Mesothelial cell of epicardium (in vitro differentiated cells): ENCODE results near the gene CEP128. TPM values are rescaled to one million over a fixed set of nuclear protein-coding genes. Genes with fewer than 3 reads are reported as not detected.

ENCODE experiments used
- DNase-seq, 2 experiments: peaks; one replicate each; pipeline ENCODE4 v3.0.0; 2021; ENCODE audit warnings: low spot score in 2 of 2; ENCODE audit not compliant: unreplicated experiment in 2 of 2
- H3K27ac Mint-ChIP-seq: 2 replicates; pipeline ENCODE4 v1.8.0; 2021; ENCODE audit warnings: mixed read lengths
- H3K27me3 Mint-ChIP-seq: 2 replicates; pipeline ENCODE4 v1.8.0; 2021; ENCODE audit warnings: low read depth, mixed read lengths
- H3K36me3 Mint-ChIP-seq: 2 replicates; pipeline ENCODE4 v1.8.0; 2021; ENCODE audit warnings: mixed read lengths
- H3K4me1 Mint-ChIP-seq: 2 replicates; pipeline ENCODE4 v1.8.0; 2021; ENCODE audit warnings: mixed read lengths
- H3K4me3 Mint-ChIP-seq: 2 replicates; pipeline ENCODE4 v1.8.0; 2021; ENCODE audit warnings: mild to moderate bottlenecking, moderate library complexity, mixed read lengths
- H3K9me3 Mint-ChIP-seq: 2 replicates; pipeline ENCODE4 v1.8.0; 2021; ENCODE audit warnings: mixed read lengths
- CTCF ChIP-seq: fragments of 200-600 bp; sonication (generic); IDR thresholded peaks from one replicate; pipeline ENCODE4 v1.5.0; 2021; ENCODE audit warnings: antibody characterized with exemption; ENCODE audit not compliant: unreplicated experiment
- total RNA-seq: library from RNA; stranded (reverse); gene quantifications from 3 replicates; pipeline ENCODE4 v1.2.1, GENCODE V29; 2021

The CEP128 gene
- total RNA-seq, 1 donor from 2014 or later = 14.8 TPM

GRCh38 chr14:80872645-80873044 lies 68.9 kb downstream of the CEP128 start:
- no peak overlapping the region for H3K4me3 Mint-ChIP-seq
- H3K27me3 Mint-ChIP-seq = no peaks in the 10 kb centered on the region
- H3K4me1 Mint-ChIP-seq = no peaks in the 10 kb centered on the region
- no peak for DNase-seq
- H3K36me3 Mint-ChIP-seq = peaks cover 42% of the 10 kb centered on the region
- peaks cover 47% of the 10 kb centered on the region for H3K9me3 Mint-ChIP-seq
- TF ChIP-seq CTCF = no peak
- H3K27ac Mint-ChIP-seq = no peak overlapping the region

- DNase-seq = no peak
- Mint-ChIP-seq H3K36me3 (peaks cover 39% of the 10 kb centered on the region), H3K4me3 (no peak overlapping the region), H3K27me3 (no peaks in the 10 kb centered on the region), H3K9me3 (peaks cover 55% of the 10 kb centered on the region), H3K27ac (no peak overlapping the region), H3K4me1 (no peaks in the 10 kb centered on the region)
- TF ChIP-seq CTCF = no peak
Measured at GRCh38 chr14:80868260-80868659, 73.3 kb downstream of the CEP128 start.

GRCh38 chr14:80867798-80868197 lies 73.7 kb downstream of the CEP128 start:
- Mint-ChIP-seq H3K27me3 (no peaks in the 10 kb centered on the region), H3K9me3 (peaks cover 55% of the 10 kb centered on the region), H3K4me1 (no peaks in the 10 kb centered on the region), H3K36me3 (peaks cover 39% of the 10 kb centered on the region), H3K27ac (no peak overlapping the region), H3K4me3 (no peak overlapping the region)
- no peak for DNase-seq
- no peak for TF ChIP-seq CTCF

- Mint-ChIP-seq H3K36me3 (peaks cover 36% of the 10 kb centered on the region), H3K9me3 (peaks cover 52% of the 10 kb centered on the region), H3K4me1 (no peaks in the 10 kb centered on the region), H3K27me3 (no peaks in the 10 kb centered on the region), H3K27ac (no peak overlapping the region), H3K4me3 (no peak overlapping the region)
- TF ChIP-seq CTCF = no peak
- DNase-seq = no peak
Measured at GRCh38 chr14:80867091-80867490, 74.4 kb downstream of the CEP128 start.

- Mint-ChIP-seq H3K9me3 (peaks cover 40% of the 10 kb centered on the region), H3K4me1 (no peaks in the 10 kb centered on the region), H3K27me3 (no peaks in the 10 kb centered on the region), H3K27ac (no peak overlapping the region), H3K4me3 (no peak overlapping the region), H3K36me3 (peaks cover 26% of the 10 kb centered on the region)
- TF ChIP-seq CTCF = no peak
- DNase-seq = no peak
Measured at GRCh38 chr14:80865565-80865964, 76.0 kb downstream of the CEP128 start.

GRCh38 chr14:80862983-80863382 lies 78.6 kb downstream of the CEP128 start:
- no peak for DNase-seq
- Mint-ChIP-seq H3K4me1 (no peaks in the 10 kb centered on the region), H3K27me3 (no peaks in the 10 kb centered on the region), H3K27ac (no peak overlapping the region), H3K9me3 (peaks cover 15% of the 10 kb centered on the region), H3K4me3 (no peak overlapping the region), H3K36me3 (peaks cover 7% of the 10 kb centered on the region)
- no peak for TF ChIP-seq CTCF
